Dermis blood vessel endothelial cell (primary cell): ENCODE results near the gene IFT52. TPM values are rescaled to one million over a fixed set of nuclear protein-coding genes. Genes with fewer than 3 reads are reported as not detected.

Experiments used
- DNase-seq: peaks from one replicate; pipeline ENCODE4 v3.0.0; 2010
- total RNA-seq: library from RNA; depleted of rRNA; stranded (reverse); fragments of >200 nt; gene quantifications from 2 replicates; pipeline ENCODE4 v1.2.3, GENCODE V29; 2014

IFT52 gene
- total RNA-seq, 1 donor from 2014 or later = 23.0 TPM

DNA sequence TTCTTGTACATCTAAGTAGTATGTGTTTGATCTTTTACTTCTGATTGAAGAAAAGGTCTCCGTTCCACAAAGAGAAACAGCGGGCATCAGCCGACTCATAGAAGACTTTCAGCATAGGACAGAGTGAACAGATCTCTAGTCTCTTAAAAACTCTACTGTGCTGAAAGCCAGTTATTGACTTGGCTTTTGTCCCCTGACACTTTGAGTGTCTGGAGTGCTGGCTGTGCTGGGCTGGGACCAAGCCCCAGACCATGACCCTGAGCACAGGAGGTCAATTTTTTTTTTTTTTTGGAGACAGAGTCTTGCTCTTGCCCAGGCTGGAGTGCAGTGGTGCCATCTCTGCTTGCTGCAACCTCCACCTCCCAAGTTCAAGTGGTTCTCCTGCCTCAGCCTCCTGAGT, 104.0 kb downstream of the IFT52 start:
- no peak for DNase-seq

DNA sequence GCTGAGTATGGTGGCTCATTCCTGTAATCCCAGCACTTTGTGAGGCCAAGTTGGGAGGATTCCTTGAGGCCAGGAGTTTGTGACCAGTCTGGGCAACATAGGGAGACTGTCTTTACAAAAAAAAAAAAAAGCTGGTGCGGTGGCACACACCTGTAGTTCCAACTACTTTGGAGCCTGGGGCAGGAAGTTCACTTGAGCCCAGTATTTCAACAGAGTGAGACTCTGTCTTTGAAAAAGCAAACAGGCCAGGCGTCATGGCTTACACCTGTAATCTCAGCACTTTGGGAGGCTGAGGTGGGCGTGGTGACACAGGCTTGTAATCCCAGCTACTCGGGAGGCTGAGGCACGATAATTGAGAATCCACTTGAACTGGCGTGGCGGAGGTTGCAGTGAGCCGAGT, 104.8 kb downstream of the IFT52 start:
- DNase-seq = no peak

Other genes starting within 250 kb of the IFT52 start
- gene SRSF6, start 133.0 kb upstream of the IFT52 start, total RNA-seq = 32.0 and 52.5 TPM in 2 replicates
- 2.4 and 8.2 TPM in 2 replicates for gene L3MBTL1, start 83.2 kb upstream of the IFT52 start, total RNA-seq
- gene SGK2, start 31.9 kb upstream of the IFT52 start, total RNA-seq = 0.23 and 0.34 TPM in 2 replicates
- 8.7 and 45.0 TPM in 2 replicates for gene MYBL2, start 76.2 kb downstream of the IFT52 start, total RNA-seq
- not detected in 2 replicates for gene GTSF1L, start 136.1 kb downstream of the IFT52 start, total RNA-seq